HG02981 (cell line): Measurements from ENCODE around the gene CIITA.

Experiments
- ATAC-seq: cut with Tn5 transposase; IDR thresholded peaks from one replicate; pipeline ENCODE4 v1.9.1; 2021; ENCODE audit warnings: mild to moderate bottlenecking, moderate library complexity; ENCODE audit not compliant: unreplicated experiment

Gene CIITA

GRCh38 chr16:10879681-10880589 is 2.9 kb downstream of the CIITA start:
- ATAC-seq: no peak

GRCh38 chr16:10880594-10881452 is 3.8 kb downstream of the CIITA start:
- no peak for ATAC-seq

GRCh38 chr16:10881479-10882030 is 4.6 kb downstream of the CIITA start:
- ATAC-seq: no peak

- ATAC-seq: no peak
Observed at GRCh38 chr16:10883004-10883403, 6.0 kb downstream of the CIITA start.

- no peak for ATAC-seq
Observed at GRCh38 chr16:10885246-10885645, 8.2 kb downstream of the CIITA start.

- ATAC-seq: no peak
Observed at GRCh38 chr16:10888320-10888937, 11.4 kb downstream of the CIITA start.

- no peak for ATAC-seq
Observed at GRCh38 chr16:10889855-10890254, 12.9 kb downstream of the CIITA start.

- ATAC-seq: no peak
Observed at GRCh38 chr16:10892782-10893318, 15.8 kb downstream of the CIITA start.

- no peak for ATAC-seq
Observed at GRCh38 chr16:10895053-10895946, 18.3 kb downstream of the CIITA start.

- no peak for ATAC-seq
Observed at GRCh38 chr16:10896165-10896564, 19.2 kb downstream of the CIITA start.

GRCh38 chr16:10896723-10897122 is 19.7 kb downstream of the CIITA start:
- ATAC-seq: no peak

- ATAC-seq: peak; percentile 64
Observed at GRCh38 chr16:10897134-10897533, 20.1 kb downstream of the CIITA start.

GRCh38 chr16:10902999-10903398 is 26.0 kb downstream of the CIITA start:
- ATAC-seq: no peak

GRCh38 chr16:10906482-10906881 is 29.5 kb downstream of the CIITA start:
- no peak for ATAC-seq

- ATAC-seq: no peak
Observed at GRCh38 chr16:10906914-10907756, 30.1 kb downstream of the CIITA start.

- ATAC-seq: no peak
Observed at GRCh38 chr16:10907757-10908045, 30.7 kb downstream of the CIITA start.

GRCh38 chr16:10911267-10911666 is 34.3 kb downstream of the CIITA start:
- ATAC-seq: no peak

GRCh38 chr16:10916534-10916933 is 39.5 kb downstream of the CIITA start:
- no peak for ATAC-seq
